Occipital lobe (tissue), 2 donors: ENCODE measurements around the gene MIPOL1. TPM values are rescaled to one million over a fixed set of nuclear protein-coding genes. Genes with fewer than 3 reads are reported as not detected.
"Not testable (repeated sequence)": the region's sequence is repeated elsewhere in the genome, so short reads cannot be mapped to it uniquely, and the experiment has no call there.

ENCODE experiments used
- DNase-seq: peaks from one replicate; lab custom pipeline; 2025; lab: John Stamatoyannopoulos, UW
- total RNA-seq: library from RNA; depleted of rRNA; stranded (reverse); fragments of >200 nt; gene quantifications from one replicate; pipeline ENCODE4 v1.2.3, GENCODE V29; 2014

The MIPOL1 gene
- total RNA-seq, 1 donor from 2014 or later: 29.9 TPM

DNA sequence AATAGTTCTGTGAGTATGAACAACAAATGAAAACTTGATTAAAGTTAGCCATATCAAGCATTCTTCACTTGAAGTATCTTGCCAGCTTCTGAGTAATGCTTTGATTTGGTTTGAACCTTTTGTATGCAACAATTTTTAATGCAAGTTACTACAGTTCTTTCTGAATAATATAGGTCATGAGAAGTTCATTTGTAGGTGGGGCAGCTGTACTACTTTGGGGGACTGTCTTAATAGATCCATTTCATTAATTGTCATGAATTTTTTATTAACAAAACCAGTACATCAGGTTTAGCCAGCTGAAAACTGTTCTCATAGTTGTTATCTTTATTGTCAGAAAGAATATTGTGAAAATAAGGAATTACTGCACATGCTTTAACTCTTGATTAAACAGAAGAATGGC is 254.6 kb downstream of the MIPOL1 start:
- no peak for DNase-seq

GRCh38 chr14:37453985-37454384 is 256.2 kb downstream of the MIPOL1 start:
- no peak for DNase-seq

GRCh38 chr14:37457334-37457733 is 259.6 kb downstream of the MIPOL1 start:
- no peak for DNase-seq

GRCh38 chr14:37462426-37462825 is 264.7 kb downstream of the MIPOL1 start:
- not testable (repeated sequence) for DNase-seq

- DNase-seq: no peak
Measured at GRCh38 chr14:37464192-37464858, 266.6 kb downstream of the MIPOL1 start.

- no peak for DNase-seq
Measured at GRCh38 chr14:37466003-37466622, 268.4 kb downstream of the MIPOL1 start.

DNA sequence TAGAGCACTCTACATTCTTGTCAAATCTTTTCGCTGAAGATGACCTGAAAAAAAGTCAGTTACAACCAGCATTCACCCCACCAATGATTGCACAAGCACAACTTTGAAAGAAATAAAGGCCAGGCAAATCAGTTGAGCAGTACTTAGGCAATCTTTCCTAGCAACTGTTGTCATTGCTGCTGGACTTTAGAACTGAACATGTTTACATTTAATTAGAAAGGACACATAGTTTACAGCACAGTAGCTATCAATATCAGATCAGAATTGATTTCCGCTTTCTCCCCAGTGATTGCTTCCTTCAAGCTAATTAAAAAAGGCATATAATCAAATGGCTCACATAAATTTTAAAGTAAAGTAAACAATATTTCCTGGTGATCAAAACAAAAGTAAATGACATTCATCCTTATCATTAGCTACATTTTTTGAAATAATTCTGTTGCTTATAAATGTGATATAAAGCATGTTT is 268.9 kb downstream of the MIPOL1 start:
- no peak for DNase-seq

- no peak for DNase-seq
Measured at GRCh38 chr14:37469650-37470049, 271.9 kb downstream of the MIPOL1 start.

GRCh38 chr14:37470251-37470650 is 272.5 kb downstream of the MIPOL1 start:
- DNase-seq: no peak

- DNase-seq: no peak
Measured at GRCh38 chr14:37472906-37473305, 275.2 kb downstream of the MIPOL1 start.

DNA sequence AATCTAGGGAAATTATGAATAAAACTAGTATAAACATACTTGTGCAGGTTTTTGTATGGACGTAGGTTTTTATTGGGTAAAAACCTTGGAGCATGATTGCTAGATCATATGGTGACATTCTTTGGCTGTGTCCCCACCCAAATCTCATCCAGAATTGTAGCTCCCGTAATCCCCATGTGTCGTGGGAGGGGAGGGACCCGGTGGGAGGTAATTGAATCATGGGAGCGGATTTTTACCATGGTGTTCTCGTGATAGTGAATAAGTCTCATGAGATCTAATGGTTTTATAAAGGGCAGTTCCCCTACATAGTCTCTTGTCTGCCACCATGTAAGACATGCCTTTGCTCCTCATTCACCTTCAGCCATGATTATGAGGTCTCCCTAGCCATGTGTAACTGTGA is 276.5 kb downstream of the MIPOL1 start:
- no peak for DNase-seq

DNA sequence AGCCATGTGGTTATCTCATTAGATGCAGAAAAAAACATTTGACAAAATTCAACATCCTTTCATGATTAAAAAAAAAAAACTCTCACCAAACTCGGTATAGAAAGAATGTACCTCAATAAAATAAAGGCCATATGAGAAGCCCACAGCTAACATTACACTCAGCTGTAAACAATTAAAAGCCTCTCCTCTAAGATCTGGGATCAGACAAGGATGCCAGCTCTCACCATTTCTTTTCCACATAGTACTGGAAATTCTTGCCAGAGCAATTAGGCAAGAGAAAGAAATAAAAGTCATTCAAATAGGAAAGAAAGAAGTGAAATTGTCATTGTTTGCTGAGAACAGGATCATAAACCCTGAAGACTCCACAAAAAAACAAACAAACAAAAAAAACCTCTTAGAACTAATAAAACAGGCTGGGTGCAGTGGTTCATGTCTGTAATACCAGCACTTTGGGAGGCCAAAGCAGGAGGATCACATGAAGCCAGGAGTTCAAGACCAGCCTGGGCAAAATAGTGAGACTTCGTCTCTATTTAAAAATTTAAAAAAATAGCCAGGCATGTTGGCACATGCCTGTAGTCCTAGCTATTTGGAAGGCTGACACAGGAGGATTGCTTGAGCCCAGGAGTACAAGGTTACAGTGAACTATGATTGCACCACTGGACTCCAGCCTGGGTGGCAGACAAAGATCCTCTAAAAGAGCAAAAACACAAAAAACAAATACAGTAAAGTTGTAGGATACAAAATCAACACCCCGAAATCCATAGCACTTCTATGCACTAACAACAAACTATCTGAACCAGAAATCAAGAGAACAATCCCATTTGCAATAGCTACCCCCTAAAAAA is 282.9 kb downstream of the MIPOL1 start:
- DNase-seq: no peak

DNA sequence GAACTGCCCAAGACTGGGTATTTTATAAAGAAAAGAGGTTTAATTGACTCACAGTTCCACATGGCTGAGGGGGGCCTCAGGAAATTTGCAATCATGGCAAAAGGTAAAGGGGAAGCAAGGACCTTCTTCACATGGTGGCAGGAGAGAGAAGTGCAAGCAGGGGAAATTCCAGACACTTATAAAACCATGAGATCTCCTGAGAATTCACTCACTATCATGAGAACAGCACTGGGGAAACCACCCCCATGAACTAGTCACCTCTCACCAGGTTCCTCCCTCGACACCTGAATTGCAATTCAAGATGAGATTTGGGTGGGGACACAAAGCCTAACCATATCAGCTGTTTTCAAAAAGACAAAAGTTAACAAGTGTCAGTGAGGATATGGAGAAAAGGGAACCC is 284.7 kb downstream of the MIPOL1 start:
- DNase-seq: no peak

DNA sequence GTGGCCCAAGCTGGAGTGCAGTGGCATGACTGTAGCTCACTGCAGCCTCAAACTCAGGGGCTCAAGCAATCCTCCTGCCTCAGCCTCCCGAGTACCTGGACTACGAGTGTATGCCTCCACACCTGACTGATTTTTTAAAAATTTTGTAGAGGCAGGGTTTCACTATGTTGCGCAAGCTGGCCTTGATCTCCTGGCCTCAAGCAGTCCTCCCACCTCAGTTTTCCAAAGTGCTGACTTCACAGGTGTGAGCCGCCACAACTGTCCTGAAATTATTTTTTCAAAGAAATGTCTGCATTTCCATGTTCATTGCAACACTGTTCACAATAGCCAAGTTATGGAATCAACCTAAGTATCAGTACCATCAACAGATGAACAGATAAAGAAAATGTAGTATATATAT is 285.9 kb downstream of the MIPOL1 start:
- DNase-seq: no peak

- no peak for DNase-seq
Measured at GRCh38 chr14:37490607-37491006, 292.9 kb downstream of the MIPOL1 start.

DNA sequence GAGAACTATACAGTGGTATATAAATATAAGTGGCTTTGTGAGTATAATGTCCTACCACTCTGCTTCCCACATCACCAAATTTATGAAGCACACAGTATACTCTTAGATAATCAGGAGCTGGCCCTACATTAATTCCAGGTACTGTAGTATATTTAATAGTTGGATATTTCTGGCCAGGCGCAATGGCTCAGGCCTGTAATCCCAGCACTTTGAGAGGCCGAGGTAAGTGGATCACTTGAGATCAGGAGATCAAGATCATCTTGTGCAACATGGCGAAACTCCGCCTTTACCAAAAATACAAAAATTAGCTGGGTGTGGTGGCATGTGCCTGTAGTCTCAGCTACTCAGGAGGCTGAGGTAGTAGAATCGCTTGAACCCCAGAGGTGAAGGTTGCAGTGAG is 293.3 kb downstream of the MIPOL1 start:
- DNase-seq: no peak

- no peak for DNase-seq
Measured at GRCh38 chr14:37493606-37494005, 295.9 kb downstream of the MIPOL1 start.

DNA sequence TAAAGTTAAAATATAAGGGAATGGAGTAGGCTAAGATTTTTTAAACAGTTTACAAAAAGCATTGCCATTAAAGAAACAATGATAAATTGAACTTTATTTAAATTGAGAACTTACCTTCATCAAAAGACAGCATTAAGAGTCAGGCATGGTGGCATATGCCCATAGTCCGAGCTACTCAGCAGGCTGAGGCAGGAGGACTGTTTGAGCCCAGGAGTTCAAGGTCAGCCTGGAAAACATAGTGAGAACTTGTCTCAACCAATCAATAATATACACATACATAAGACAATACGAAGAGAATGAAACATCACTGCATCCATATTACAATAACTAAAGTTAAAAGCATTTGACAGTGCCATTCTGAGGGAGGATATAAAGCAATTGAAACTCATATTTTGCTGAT is 299.7 kb downstream of the MIPOL1 start:
- DNase-seq: no peak

- DNase-seq: no peak
Measured at GRCh38 chr14:37501877-37502276, 304.1 kb downstream of the MIPOL1 start.

DNA sequence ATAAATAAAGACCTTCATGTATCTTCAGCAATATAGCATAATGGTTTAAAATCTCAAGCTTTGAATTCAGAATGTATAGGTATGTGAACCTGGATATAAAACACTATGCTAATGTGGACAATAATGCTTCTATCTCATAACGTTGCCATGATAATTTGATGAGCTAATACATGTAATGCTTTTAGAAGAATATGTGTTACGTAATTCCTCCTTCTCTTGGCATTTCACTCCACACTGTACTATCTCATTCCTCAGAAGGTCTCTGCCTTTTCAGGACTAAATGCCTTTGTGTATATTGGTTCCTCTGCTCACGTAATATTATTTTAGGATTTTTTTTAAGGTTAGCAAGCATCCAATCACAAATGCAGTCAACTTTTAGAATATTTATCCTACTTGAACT is 310.8 kb downstream of the MIPOL1 start:
- DNase-seq: no peak

- no peak for DNase-seq
Measured at GRCh38 chr14:37512173-37512572, 314.4 kb downstream of the MIPOL1 start.

- no peak for DNase-seq
Measured at GRCh38 chr14:37515771-37516170, 318.0 kb downstream of the MIPOL1 start.
